GM12878 (cell line): Measurements from ENCODE around the gene TTI1. TPM values are rescaled to one million over a fixed set of nuclear protein-coding genes. Genes with fewer than 3 reads are reported as not detected.

Experiments
- ATAC-seq: fragments of 200-7000 bp; cut with Tn5 transposase; 3 replicates; pipeline ENCODE4 v1.9.1; 2020; ENCODE audit warnings: mild to moderate bottlenecking, moderate library complexity
- BruUV-seq: library from RNA; stranded (reverse); fragments of 400-500 nt; replicated peaks from 2 replicates; lab custom pipeline; 2021; lab: Mats Ljungman, UMichigan
- CTCF ChIA-PET: fragments of 300-600 bp; sonication (Branson Sonifier 250); formaldehyde crosslinking; extraction: SDS; loops from one replicate; lab custom pipeline; 2021; ENCODE audit warnings: inconsistent platforms; lab: Yijun Ruan, JAX
- POLR2A ChIA-PET: fragments of 350-600 bp; formaldehyde crosslinking; extraction: SDS; loops from one replicate; lab custom pipeline; 2021; ENCODE audit warnings: inconsistent platforms; lab: Charles Lee
- RAD21 ChIA-PET: fragments of 300-600 bp; sonication (Branson Sonifier 250); formaldehyde crosslinking; loops from one replicate; lab custom pipeline; 2023; ENCODE audit warnings: antibody characterized with exemption; ENCODE audit not compliant: unreplicated experiment; lab: Charles Lee
- SMC1A ChIA-PET: fragments of 300-600 bp; sonication (Branson Sonifier 250); formaldehyde crosslinking; loops from one replicate; lab custom pipeline; 2023; ENCODE audit not compliant: unreplicated experiment, uncharacterized antibody; lab: Charles Lee
- DNase-seq: peaks from one replicate; pipeline ENCODE4 v3.0.0-alpha.2; 2011; ENCODE audit warnings: low read depth, low spot score
- FAIRE-seq: peaks from 3 replicates; lab custom pipeline; 2011; peaks lifted over from hg19 to GRCh38; lab: Jason Lieb, UNC
- H2AFZ ChIP-seq: 2 replicates; pipeline ENCODE4 v1.6.0; 2011; ENCODE audit warnings: low read depth, low read length, control low read depth; ENCODE audit not compliant: control insufficient read depth
- H3K27ac ChIP-seq: 2 replicates; pipeline ENCODE4 v1.5.1; 2011; ENCODE audit warnings: control low read depth; ENCODE audit not compliant: control insufficient read depth, insufficient read depth
- H3K27me3 ChIP-seq, 2 experiments: replicated peaks in 1 of 2; 2 replicates each; pipeline versions ENCODE4 v1.6.0 to v1.6.1; 2011; ENCODE audit warnings: low read length in 1 of 2; ENCODE audit not compliant: control insufficient read depth in 2 of 2, insufficient read depth in 2 of 2
- H3K36me3 ChIP-seq, 2 experiments: 2 replicates each; pipeline ENCODE4 v1.5.1; 2011; ENCODE audit warnings: low read length in 1 of 2; ENCODE audit not compliant: control insufficient read depth in 2 of 2, insufficient read depth in 2 of 2
- H3K4me1 ChIP-seq: 2 replicates; pipeline ENCODE4 v1.6.1; 2011; ENCODE audit warnings: mild to moderate bottlenecking, low read length, moderate library complexity, mixed read lengths; ENCODE audit not compliant: control insufficient read depth, insufficient read depth
- H3K4me2 ChIP-seq: 2 replicates; pipeline ENCODE4 v1.6.0; 2011; ENCODE audit warnings: control low read depth; ENCODE audit not compliant: control insufficient read depth, insufficient read depth
- H3K4me3 ChIP-seq: fragments of 200-600 bp; sonication (generic); 2 replicates; pipeline ENCODE4 v1.5.1; 2016
- H3K79me2 ChIP-seq: 2 replicates; pipeline ENCODE4 v1.6.0; 2011; ENCODE audit warnings: low read length; ENCODE audit not compliant: control insufficient read depth, insufficient read depth
- H3K9ac ChIP-seq: 2 replicates; pipeline ENCODE4 v1.8.0; 2011; ENCODE audit warnings: low read length, control low read depth, mixed read lengths; ENCODE audit not compliant: control insufficient read depth, insufficient read depth
- H3K9me3 ChIP-seq: replicated peaks from 3 replicates; pipeline ENCODE4 v1.5.1; 2011; ENCODE audit warnings: mild to moderate bottlenecking, low read length; ENCODE audit not compliant: control insufficient read depth, insufficient read depth
- H4K20me1 ChIP-seq: 2 replicates; pipeline ENCODE4 v1.6.0; 2011; ENCODE audit not compliant: control insufficient read depth, insufficient read depth
- CHD4 ChIP-seq: fragments of 200-600 bp; sonication (generic); IDR thresholded peaks from 2 replicates; pipeline ENCODE4 v1.6.1; 2016; ENCODE audit warnings: mild to moderate bottlenecking
- CTCF ChIP-seq, 3 experiments: IDR thresholded peaks in 2 of 3; conservative IDR thresholded peaks in 1 of 3; 2 replicates each; pipeline ENCODE4 v1.5.1; 2011; ENCODE audit warnings: low read depth in 3 of 3, low read length in 3 of 3, mild to moderate bottlenecking in 3 of 3, control low read depth in 2 of 3, moderate library complexity in 2 of 3, inconsistent platforms in 1 of 3, mixed read lengths in 1 of 3; ENCODE audit not compliant: control insufficient read depth in 2 of 3, insufficient read depth in 1 of 3; ENCODE audit errors: extremely low read depth in 1 of 3
- DPF2 ChIP-seq: fragments of 450-650 bp; IDR thresholded peaks from 2 replicates; pipeline ENCODE4 v1.6.1; 2017; ENCODE audit warnings: mild to moderate bottlenecking
- NBN ChIP-seq: fragments of 450-650 bp; IDR thresholded peaks from 2 replicates; pipeline ENCODE4 v1.6.1; 2016
- STAT3 ChIP-seq: IDR thresholded peaks from 2 replicates; pipeline ENCODE4 v1.6.1; 2011; ENCODE audit warnings: low read depth, low read length, improper control_type of control experiment
- TBL1XR1 ChIP-seq: IDR thresholded peaks from 2 replicates; pipeline ENCODE4 v1.6.1; 2012; ENCODE audit warnings: low read depth, low read length, improper control_type of control experiment
- YBX1 ChIP-seq: fragments of 450-650 bp; IDR thresholded peaks from 2 replicates; pipeline ENCODE4 v1.6.1; 2016; ENCODE audit warnings: antibody characterized with exemption
- ZBTB40 ChIP-seq: fragments of 450-650 bp; IDR thresholded peaks from 2 replicates; pipeline ENCODE4 v1.6.1; 2016; ENCODE audit warnings: mild to moderate bottlenecking, moderate library complexity, borderline replicate concordance
- ZNF207 ChIP-seq: fragments of 450-650 bp; IDR thresholded peaks from 2 replicates; pipeline ENCODE4 v1.6.1; 2014; ENCODE audit warnings: antibody characterized with exemption, mild to moderate bottlenecking, borderline replicate concordance
- ZNF274 ChIP-seq: IDR thresholded peaks from one replicate; pipeline ENCODE4 v1.8.0; 2011; ENCODE audit not compliant: insufficient read length, insufficient read depth
- ZNF592 ChIP-seq: fragments of 450-650 bp; IDR thresholded peaks from 2 replicates; pipeline ENCODE4 v1.6.1; 2017; ENCODE audit warnings: mild to moderate bottlenecking, moderate library complexity
- ZNF622 ChIP-seq: fragments of 450-650 bp; IDR thresholded peaks from 2 replicates; pipeline ENCODE4 v1.6.1; 2017; ENCODE audit warnings: mild to moderate bottlenecking, inconsistent platforms
- WGBS: methylation state at CpG from one replicate; pipeline ENCODE4 v1.1.6; 2016; ENCODE audit warnings: low lambda C conversion rate; ENCODE audit not compliant: insufficient replicate concordance, insufficient coverage; ENCODE audit errors: missing lambda C conversion rate; 5-methylcytosine and 5-hydroxymethylcytosine counted together
- in situ Hi-C: fragments of 300-500 bp; cut with MboI; formaldehyde crosslinking; loops from 9 replicates; pipeline ENCODE4 v1.14.3; 2018; ENCODE audit warnings: mixed read lengths
- intact Hi-C: fragments of 100-400 bp; cut with micrococcal nuclease; formaldehyde crosslinking; loops from one replicate; pipeline ENCODE4 v1.14.2; 2022; ENCODE audit not compliant: unreplicated experiment
- polyA plus RNA-seq, 11 experiments: library from polyadenylated mRNA; depleted of rRNA in 4 of 11; unstranded in 6 of 11; stranded (reverse) in 5 of 11; fragments of >200 nt; fragmentation: Nextera tagmentation in 4 of 11; fragmentation: Illumina TruSeq in 1 of 11; extraction: Ambion mirVana in 4 of 11; extraction: Trizol in 1 of 11; gene quantifications; 1 replicate in 1 of 11; 2 replicates in 10 of 11; pipeline versions ENCODE4 v1.2.1 to v1.2.3, GENCODE V29; 2011 to 2016; ENCODE audit warnings: inconsistent platforms in 2 of 11, missing spikeins in 2 of 11, low read depth in 1 of 11
- total RNA-seq, 4 experiments: library from RNA; depleted of rRNA in 3 of 4; stranded (reverse); fragments of >200 nt in 3 of 4; fragmentation: Illumina TruSeq in 1 of 4; extraction: Trizol in 1 of 4; gene quantifications; 2 replicates each; pipeline versions ENCODE4 v1.2.1 to v1.2.3, GENCODE V29; 2013 to 2021

Gene TTI1
- total and polyA plus RNA-seq, 10 of the 15 experiments (the other 5 are each of a cell fraction or from before 2014, with no cell fraction given) = 5.3 to 44.6 (median 24.9) TPM

- H3K79me2 ChIP-seq = no peaks in the 10 kb centered on the region; the same call in none of the 2 replicates
- DNase-seq (no peak), ATAC-seq (no peak), FAIRE-seq (no peak)
- peaks cover 6 to 9% of the 10 kb centered on the region in 2 experiments for H3K36me3 ChIP-seq
- no peaks in the 10 kb centered on the region for H3K4me1 ChIP-seq
- ChIA-PET RAD21 (no interaction called here), POLR2A (no interaction called here), SMC1A (interaction anchor here (0.7 to 1.3 kb wide), 4 partner anchors 11 to 15 kb away, joined by 3 to 4 read pairs (median 3); no protein-coding TSS in a partner anchor), CTCF (interaction anchor here (1.0 to 2.4 kb wide), 5 partner anchors 10 to 216 kb away, joined by 3 to 7 read pairs (median 3); partner anchors contain the start of genes RPRD1B and TTI1)
- no peak overlapping the region for H3K4me2 ChIP-seq
- H2AFZ ChIP-seq = no peak overlapping the region
- no TSS peak for BruUV-seq
- H3K9me3 ChIP-seq = no peaks in the 10 kb centered on the region
- no peak overlapping the region for H3K9ac ChIP-seq
- no peak overlapping the region for H3K4me3 ChIP-seq
- TF ChIP-seq CTCF (IDR thresholded peaks at IDR 0.05 in 2 of 3, conservative IDR thresholded peaks at IDR 0.05 in 1 of 3; ENCODE audit: control insufficient read depth in 2 of 3, extremely low read depth in 1 of 3, insufficient read depth in 1 of 3, low read depth in 3 of 3, low read length in 3 of 3) (no peak), NBN (no peak), ZNF592 (no peak), STAT3 (no peak), ZBTB40 (no peak), DPF2 (no peak), TBL1XR1 (no peak), ZNF207 (no peak), YBX1 (no peak), ZNF622 (no peak), ZNF274 (no peak), CHD4 (no peak)
- H3K27me3 ChIP-seq = no peaks in the 10 kb centered on the region
- intact Hi-C loops (no loop called here), in situ Hi-C loops (no loop called here)
- peaks cover 5% of the 10 kb centered on the region for H4K20me1 ChIP-seq
- no peak overlapping the region for H3K27ac ChIP-seq
- WGBS = 68% methylated on average over 5 of the region's 5 CpGs
These were observed 27.4 kb downstream of the TTI1 start for GRCh38 chr20:38005903-38006302.
